ENCODE data around the gene UNCX. TPM values are rescaled to one million over a fixed set of nuclear protein-coding genes. Genes with fewer than 3 reads are reported as not detected.
"Not testable (repeated sequence)": the region's sequence is repeated elsewhere in the genome, so short reads cannot be mapped to it uniquely, and the experiment has no call there.

Gene UNCX
- total and polyA plus RNA-seq, 12 donors: not detected

DNA sequence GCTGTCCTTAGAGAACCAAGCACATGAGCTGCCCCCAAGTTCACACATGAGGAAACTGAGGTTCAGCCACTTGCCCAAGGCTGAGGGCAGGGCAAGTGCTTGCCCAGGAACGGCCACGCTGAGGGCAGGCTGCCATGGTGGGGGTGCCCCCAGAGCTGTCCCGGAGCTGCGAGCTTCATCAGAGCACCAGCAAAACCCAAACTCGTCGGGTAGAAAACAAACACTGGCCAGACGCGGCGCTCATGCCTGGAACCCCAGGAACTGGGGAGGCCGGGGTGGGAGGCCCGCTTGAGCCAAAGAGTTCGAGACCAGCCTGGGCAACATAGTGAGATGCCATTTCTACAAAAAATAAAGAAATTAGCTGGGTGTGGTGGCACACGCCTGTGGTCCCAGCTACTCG, 38.4 kb downstream of the UNCX start:
- Histone ChIP-seq H3K27ac (no peak overlapping the region), H3K4me3 (no peak overlapping the region), H3K9me3 (replicated peaks in 1 of 3) (no peaks in the 10 kb centered on the region), H3K36me3 (replicated peaks in 1 of 2) (no peaks in the 10 kb centered on the region), H3K4me1 (replicated peaks in 1 of 2) (no peaks in the 10 kb centered on the region), H3K27me3 (peaks cover 52% of the 10 kb centered on the region)
- DNase-seq: no peak
- intact Hi-C loops (cut with DNase I): no loop called here
- WGBS, 4 donors: 84 to 92% (median 87%) methylated on average over 11 to 14 of the region's 14 CpGs
- TF ChIP-seq, protein P1, sequence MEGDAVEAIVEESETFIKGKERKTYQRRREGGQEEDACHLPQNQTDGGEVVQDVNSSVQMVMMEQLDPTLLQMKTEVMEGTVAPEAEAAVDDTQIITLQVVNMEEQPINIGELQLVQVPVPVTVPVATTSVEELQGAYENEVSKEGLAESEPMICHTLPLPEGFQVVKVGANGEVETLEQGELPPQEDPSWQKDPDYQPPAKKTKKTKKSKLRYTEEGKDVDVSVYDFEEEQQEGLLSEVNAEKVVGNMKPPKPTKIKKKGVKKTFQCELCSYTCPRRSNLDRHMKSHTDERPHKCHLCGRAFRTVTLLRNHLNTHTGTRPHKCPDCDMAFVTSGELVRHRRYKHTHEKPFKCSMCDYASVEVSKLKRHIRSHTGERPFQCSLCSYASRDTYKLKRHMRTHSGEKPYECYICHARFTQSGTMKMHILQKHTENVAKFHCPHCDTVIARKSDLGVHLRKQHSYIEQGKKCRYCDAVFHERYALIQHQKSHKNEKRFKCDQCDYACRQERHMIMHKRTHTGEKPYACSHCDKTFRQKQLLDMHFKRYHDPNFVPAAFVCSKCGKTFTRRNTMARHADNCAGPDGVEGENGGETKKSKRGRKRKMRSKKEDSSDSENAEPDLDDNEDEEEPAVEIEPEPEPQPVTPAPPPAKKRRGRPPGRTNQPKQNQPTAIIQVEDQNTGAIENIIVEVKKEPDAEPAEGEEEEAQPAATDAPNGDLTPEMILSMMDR (IDR thresholded peaks at IDR 0.05): no peak
- TF ChIP-seq POLR2A (IDR thresholded peaks at IDR 0.05): no peak

DNA sequence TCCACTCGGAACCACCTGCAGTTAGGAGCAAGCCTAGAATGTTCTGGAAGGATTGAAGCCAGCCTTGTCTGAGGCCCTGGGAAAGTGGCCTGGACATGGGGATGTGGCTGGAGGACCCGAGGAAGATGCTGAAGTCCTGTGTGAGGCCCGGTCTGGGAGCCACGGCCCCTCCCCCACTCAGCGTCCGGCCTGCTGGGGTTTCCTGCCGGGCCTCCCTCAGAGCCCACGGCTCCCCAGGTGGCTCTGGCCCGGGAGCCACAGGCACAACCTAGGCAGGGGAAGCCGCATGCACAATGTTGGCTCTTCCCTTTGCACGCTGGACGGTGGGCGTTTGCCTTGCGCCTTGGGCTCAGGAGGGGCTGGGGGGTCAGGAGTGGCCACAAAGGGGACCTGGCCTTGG, 39.0 kb downstream of the UNCX start:
- 60 to 86% (median 71%) methylated on average over 2 to 14 of the region's 14 CpGs for WGBS, 4 donors
- intact Hi-C loops (cut with DNase I): no loop called here
- peaks cover 55% of the 10 kb centered on the region for H3K27me3 ChIP-seq

DNA sequence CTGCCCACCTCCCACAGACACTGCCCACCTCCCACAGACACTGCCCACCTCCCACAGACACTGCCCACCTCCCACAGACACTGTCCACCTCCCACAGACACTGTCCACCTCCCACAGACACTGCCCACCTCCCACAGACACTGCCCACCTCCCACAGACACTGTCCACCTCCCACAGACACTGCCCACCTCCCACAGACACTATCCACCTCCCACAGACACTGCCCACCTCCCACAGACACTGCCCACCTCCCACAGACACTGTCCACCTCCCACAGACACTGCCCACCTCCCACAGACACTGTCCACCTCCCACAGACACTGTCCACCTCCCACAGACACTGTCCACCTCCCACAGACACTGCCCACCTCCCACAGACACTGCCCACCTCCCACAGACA, 39.5 kb downstream of the UNCX start:
- H3K4me1 ChIP-seq (replicated peaks in 1 of 2); H3K36me3 ChIP-seq (replicated peaks in 1 of 2); H3K4me3 ChIP-seq; H3K27ac ChIP-seq; DNase-seq; intact Hi-C loops (cut with DNase I); H3K9me3 ChIP-seq (replicated peaks in 1 of 3): not testable (repeated sequence)
- peaks cover 51% of the 10 kb centered on the region for H3K27me3 ChIP-seq

More for the DNA sequence above, 39.0 kb downstream of the UNCX start:
- H3K27ac ChIP-seq: no peak overlapping the region
- H3K4me1 ChIP-seq (replicated peaks in 1 of 2): no peaks in the 10 kb centered on the region
- H3K4me3 ChIP-seq: no peak overlapping the region
- no peaks in the 10 kb centered on the region for H3K36me3 ChIP-seq (replicated peaks in 1 of 2)
- H3K9me3 ChIP-seq (replicated peaks in 1 of 3): no peaks in the 10 kb centered on the region
- TF ChIP-seq POLR2A (IDR thresholded peaks at IDR 0.05): no peak
- TF ChIP-seq, protein P1 (IDR thresholded peaks at IDR 0.05): no peak
- no peak for DNase-seq

DNA sequence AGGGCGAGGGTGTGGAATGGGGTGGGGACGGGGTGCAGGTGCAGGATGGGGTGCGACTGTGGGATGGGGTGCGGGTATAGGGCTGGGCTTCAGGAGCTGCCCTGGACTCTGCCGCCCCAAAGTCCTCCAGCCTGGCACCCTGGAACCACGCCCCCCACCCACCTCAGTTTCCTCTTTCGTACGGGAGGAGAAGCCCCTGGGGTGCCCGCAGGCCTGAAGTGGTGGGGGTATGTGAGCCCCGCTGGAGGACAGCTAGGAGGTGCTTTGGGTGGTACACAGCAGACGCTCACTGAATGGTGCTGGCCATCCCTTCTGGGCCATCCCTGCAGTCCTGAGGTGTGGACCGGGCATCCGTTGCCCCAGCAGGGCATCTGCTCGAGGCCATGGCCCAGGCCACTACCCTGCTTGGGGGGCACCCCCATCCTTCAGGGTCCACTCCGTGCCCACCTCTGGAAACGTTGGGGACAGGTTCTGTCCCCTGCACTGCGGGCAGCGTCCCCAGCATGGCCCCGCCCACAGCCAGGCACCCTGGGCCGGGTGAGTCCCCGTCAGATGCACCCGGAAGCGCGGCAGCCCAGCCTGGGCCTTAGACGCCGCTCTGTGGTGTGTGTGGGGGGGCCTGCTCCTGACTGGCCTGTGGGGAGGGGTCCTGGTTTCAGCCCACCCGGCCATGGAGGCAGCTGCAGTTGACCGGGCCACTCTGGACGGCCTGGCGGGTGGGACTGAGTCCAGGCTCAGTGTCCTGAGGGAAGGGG, 41.6 kb downstream of the UNCX start:
- Histone ChIP-seq H3K27ac (no peak overlapping the region), H3K36me3 (replicated peaks in 1 of 2) (no peaks in the 10 kb centered on the region), H3K9me3 (replicated peaks in 1 of 3) (no peaks in the 10 kb centered on the region), H3K4me1 (replicated peaks in 1 of 2) (no peaks in the 10 kb centered on the region), H3K27me3 (peaks cover 46% of the 10 kb centered on the region), H3K4me3 (no peak overlapping the region)
- 70 to 93% (median 81%) methylated on average over 10 to 30 of the region's 30 CpGs for WGBS, 4 donors
- intact Hi-C loops (cut with DNase I): no loop called here
- TF ChIP-seq, protein P1 (IDR thresholded peaks at IDR 0.05): no peak
- TF ChIP-seq POLR2A (IDR thresholded peaks at IDR 0.05): no peak
- no peak for DNase-seq

DNA sequence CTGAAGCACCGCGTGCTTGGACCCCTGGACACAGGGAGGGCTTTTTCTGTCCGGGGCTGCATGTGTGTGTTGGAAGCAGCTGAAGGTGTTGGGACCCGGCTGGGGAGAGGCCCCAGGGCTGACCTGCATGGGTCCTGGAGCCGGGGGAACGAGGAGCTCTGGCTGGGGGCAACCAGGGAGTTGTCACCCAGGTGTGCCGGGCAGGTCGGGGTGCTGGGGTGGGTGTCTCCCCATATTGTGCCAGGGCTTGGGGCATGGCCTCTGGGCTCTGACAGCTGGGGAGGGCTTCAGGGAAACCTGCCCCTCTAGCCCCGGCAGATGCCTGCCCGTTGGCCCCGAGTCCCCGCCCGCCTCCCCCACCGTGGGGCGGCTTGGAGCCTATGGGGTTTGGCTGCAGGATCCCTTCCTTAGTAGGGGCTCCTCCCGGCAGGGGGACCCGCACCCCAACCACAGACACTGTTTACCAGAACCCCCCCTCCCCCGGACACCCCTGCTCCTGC, 42.3 kb downstream of the UNCX start:
- no peak overlapping the region for H3K27ac ChIP-seq
- peaks cover 40% of the 10 kb centered on the region for H3K27me3 ChIP-seq
- intact Hi-C loops (cut with DNase I): no loop called here
- no peak for TF ChIP-seq POLR2A (IDR thresholded peaks at IDR 0.05)
- TF ChIP-seq, protein P1 (IDR thresholded peaks at IDR 0.05): no peak
- H3K36me3 ChIP-seq (replicated peaks in 1 of 2): no peaks in the 10 kb centered on the region
- H3K4me3 ChIP-seq: no peak overlapping the region
- WGBS, 4 donors: 40 to 78% (median 69%) methylated on average over 1 to 18 of the region's 18 CpGs
- H3K4me1 ChIP-seq (replicated peaks in 1 of 2): no peaks in the 10 kb centered on the region
- no peak for DNase-seq
- no peaks in the 10 kb centered on the region for H3K9me3 ChIP-seq (replicated peaks in 1 of 3)

Measured in adrenal gland (tissue), 12 donors.